CD4-positive, alpha-beta T cell treated with Interleukin-15 for 4 hours (primary cell): ENCODE data around the gene LRCH3.

ENCODE experiments used
- DNase-seq: peaks from one replicate; pipeline ENCODE4 v3.0.0-alpha.2; 2020; ENCODE audit warnings: low spot score

The LRCH3 gene

GRCh38 chr3:197791892-197792647 lies 1.0 kb downstream of the LRCH3 start:
- DNase-seq = peak; percentile 37

GRCh38 chr3:197793247-197793646 lies 2.2 kb downstream of the LRCH3 start:
- peak; percentile 59 for DNase-seq

- DNase-seq = no peak
Observed at GRCh38 chr3:197794115-197794514, 3.1 kb downstream of the LRCH3 start.

GRCh38 chr3:197795200-197795599 lies 4.1 kb downstream of the LRCH3 start:
- no peak for DNase-seq

GRCh38 chr3:197796087-197796486 lies 5.0 kb downstream of the LRCH3 start:
- DNase-seq = no peak

GRCh38 chr3:197798863-197799262 lies 7.8 kb downstream of the LRCH3 start:
- no peak for DNase-seq

- DNase-seq = no peak
Observed at GRCh38 chr3:197800379-197800778, 9.3 kb downstream of the LRCH3 start.

- peak; percentile 51 for DNase-seq
Observed at GRCh38 chr3:197801891-197802778, 11.1 kb downstream of the LRCH3 start.

- no peak for DNase-seq
Observed at GRCh38 chr3:197802779-197803459, 11.9 kb downstream of the LRCH3 start.

- DNase-seq = no peak
Observed at GRCh38 chr3:197804511-197804910, 13.5 kb downstream of the LRCH3 start.

GRCh38 chr3:197807969-197808587 lies 17.0 kb downstream of the LRCH3 start:
- DNase-seq = no peak

GRCh38 chr3:197809356-197810020 lies 18.4 kb downstream of the LRCH3 start:
- no peak for DNase-seq

- no peak for DNase-seq
Observed at GRCh38 chr3:197810901-197811300, 19.8 kb downstream of the LRCH3 start.

- DNase-seq = no peak
Observed at GRCh38 chr3:197811343-197811742, 20.3 kb downstream of the LRCH3 start.

- DNase-seq = no peak
Observed at GRCh38 chr3:197814372-197814771, 23.3 kb downstream of the LRCH3 start.

GRCh38 chr3:197820550-197821335 lies 29.7 kb downstream of the LRCH3 start:
- DNase-seq = no peak

- DNase-seq = no peak
Observed at GRCh38 chr3:197829397-197830045, 38.5 kb downstream of the LRCH3 start.

- no peak for DNase-seq
Observed at GRCh38 chr3:197830308-197830966, 39.4 kb downstream of the LRCH3 start.

GRCh38 chr3:197830967-197831313 lies 39.9 kb downstream of the LRCH3 start:
- no peak for DNase-seq
